HG03460 (cell line): ENCODE measurements around the gene HID1.
"Not testable (repeated sequence)": the region's sequence is repeated elsewhere in the genome, so short reads cannot be mapped to it uniquely, and the experiment has no call there.

Experiments used
- ATAC-seq: cut with Tn5 transposase; IDR thresholded peaks from one replicate; pipeline ENCODE4 v1.9.1; 2021; ENCODE audit not compliant: unreplicated experiment

The HID1 gene

GRCh38 chr17:74999523-74999922, 27.0 kb upstream of the HID1 start:
- ATAC-seq: no peak

- ATAC-seq: no peak
Measured at GRCh38 chr17:74998783-74999182, 26.2 kb upstream of the HID1 start.

DNA sequence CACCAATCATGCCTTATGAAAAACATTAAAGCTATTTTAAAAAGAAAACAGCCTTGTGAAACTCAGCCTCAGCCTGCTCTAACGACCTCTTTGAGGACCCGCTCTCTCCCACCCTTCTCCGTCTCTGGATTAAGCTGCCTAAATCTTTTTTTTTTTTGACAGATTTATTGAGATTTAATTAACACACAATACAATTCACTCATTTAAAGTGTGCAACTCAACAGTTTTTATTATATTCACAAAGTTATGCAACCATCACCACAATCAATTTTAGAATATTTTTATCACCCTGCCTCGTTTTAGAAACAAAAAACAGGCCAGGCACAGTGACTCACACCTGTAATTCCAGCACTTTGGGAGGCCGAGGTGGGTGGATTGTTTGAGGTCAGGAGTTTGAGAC, 23.3 kb upstream of the HID1 start:
- no peak for ATAC-seq

- no peak for ATAC-seq
Measured at GRCh38 chr17:74994440-74994839, 21.9 kb upstream of the HID1 start.

GRCh38 chr17:74992223-74992622, 19.7 kb upstream of the HID1 start:
- ATAC-seq: no peak

DNA sequence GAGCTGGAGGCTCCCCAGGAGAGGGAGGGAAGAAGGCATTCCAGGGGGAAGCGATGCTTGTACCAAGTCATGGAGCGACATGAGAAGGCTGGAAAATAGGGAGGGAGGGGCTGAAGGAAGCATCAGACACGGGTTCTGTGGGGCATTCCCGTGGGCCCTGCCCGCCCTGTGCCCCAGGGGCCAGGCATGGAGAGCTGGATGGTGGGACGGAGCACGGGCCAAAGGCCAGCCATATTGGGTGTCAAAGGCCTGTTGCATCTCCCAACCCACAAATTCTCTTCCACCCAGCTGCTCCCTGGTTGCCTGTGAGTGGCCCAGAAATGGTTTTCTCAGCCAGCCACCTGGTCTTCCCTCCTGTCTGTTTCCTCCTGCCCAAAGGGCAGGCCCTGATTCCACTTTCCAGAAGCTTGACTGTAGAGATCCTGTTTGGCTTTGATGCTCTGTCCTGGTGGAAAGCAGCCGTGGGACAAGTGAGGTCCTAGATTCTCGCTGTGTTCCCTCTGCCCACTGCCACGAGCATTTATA, 18.1 kb upstream of the HID1 start:
- no peak for ATAC-seq

- peak; percentile 28 for ATAC-seq
Measured at GRCh38 chr17:74987909-74988711, 15.6 kb upstream of the HID1 start.

DNA sequence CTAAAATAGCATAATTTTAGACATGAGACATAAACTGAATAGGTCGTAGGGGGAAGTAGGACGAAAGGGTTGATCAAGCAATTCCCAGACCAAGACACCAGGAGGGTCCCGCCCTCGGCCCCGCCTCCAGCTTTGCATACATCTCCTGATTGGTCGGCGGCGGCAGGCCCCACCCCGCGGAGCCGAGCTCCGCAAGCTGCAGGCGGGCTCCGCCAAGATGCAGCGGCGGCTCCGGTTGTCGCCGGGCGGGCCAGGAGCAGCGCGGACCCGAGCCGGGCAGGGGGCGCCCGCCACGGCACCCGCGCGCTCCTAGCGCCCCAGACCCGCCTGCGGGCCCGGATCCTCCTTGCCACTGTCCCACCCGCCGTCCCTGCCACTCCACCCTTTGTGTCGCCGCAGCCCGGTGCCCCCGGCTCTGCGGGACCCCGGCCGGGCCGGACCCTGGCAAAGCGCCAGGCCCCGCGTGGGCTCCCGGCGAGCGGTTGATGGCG, 14.9 kb upstream of the HID1 start, which contains the start of gene CDR2L:
CDR2L (plus strand) TSS at position 215 of the 491 bp plus-strand sequence. CDS start 412 bp downstream, outside the sequence.
- peak; percentile 89 for ATAC-seq

- no peak for ATAC-seq
Measured at GRCh38 chr17:74986206-74986576, 13.6 kb upstream of the HID1 start.

- not testable (repeated sequence) for ATAC-seq
Measured at GRCh38 chr17:74982663-74983313, 10.2 kb upstream of the HID1 start.

DNA sequence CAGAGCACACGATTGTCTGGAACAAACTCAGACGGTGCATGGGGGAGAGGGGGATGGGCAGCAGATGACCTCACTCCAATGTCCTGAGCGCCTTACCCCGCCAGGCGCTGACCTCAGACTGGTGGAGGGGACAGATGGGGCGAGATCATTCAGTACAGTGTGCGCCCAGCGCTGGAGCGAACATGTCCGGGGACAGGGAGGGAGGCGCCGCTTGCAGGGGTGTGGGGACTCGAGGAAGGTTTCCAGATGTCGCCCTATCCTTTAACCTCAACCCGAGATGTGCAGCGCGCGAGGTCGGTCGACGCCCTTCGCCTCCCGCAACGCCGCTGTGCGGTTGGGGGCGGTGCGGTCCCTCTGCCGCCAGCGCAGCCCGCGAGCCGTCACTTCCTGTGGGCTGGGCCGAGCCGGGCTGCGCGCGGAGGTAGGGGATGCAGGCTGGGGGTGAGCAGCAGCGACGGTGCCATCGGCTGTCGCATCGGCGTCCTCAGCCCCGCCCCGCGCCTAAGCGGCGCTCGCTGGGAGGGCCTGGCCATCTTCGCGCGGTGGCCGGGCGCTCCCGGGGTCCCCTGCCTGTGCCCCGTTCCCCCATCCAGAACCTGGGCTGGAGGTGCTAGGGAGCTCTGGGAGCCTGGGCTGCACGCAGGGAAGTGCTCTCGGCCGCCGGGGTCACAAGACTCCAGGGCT, 9.6 kb upstream of the HID1 start:
- no peak for ATAC-seq

DNA sequence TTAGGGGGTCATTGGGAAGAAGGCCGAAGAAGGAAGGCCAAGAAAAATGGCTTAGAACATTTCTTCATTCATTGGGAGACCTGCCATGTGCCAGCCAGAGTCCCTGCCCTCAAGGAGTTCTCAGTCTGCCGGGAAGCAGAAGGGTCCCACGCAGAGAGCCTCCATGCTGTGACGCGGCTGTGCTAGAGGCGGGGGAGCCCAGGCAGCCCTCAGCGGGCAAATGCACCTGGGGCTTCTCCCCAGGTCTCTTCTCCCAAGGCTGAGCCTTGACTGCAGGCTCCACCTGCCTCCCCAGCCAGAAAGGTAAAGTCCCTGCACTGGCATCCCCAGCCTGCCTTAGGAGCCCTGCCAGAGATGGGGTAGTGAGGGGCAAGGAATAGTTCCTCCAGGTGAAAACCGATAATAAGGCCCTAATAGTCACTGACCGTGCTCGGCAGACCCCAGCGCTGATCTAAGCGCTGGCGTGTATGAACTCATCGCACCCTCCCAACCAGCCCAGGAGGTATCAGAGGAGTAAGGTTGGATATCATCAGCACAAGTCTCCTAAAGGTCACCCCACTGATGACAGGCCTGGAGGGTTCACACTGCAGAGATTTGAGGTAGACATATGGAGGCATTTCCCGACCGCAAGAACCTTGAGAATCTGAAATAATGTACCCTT, 8.9 kb upstream of the HID1 start:
- no peak for ATAC-seq

- ATAC-seq: no peak
Measured at GRCh38 chr17:74979408-74980146, 7.0 kb upstream of the HID1 start.

- ATAC-seq: no peak
Measured at GRCh38 chr17:74978240-74978639, 5.7 kb upstream of the HID1 start.

GRCh38 chr17:74977802-74978201, 5.2 kb upstream of the HID1 start:
- no peak for ATAC-seq

GRCh38 chr17:74975943-74976342, 3.4 kb upstream of the HID1 start:
- ATAC-seq: no peak

GRCh38 chr17:74972973-74973328, 392 bp upstream of the HID1 start:
- no peak for ATAC-seq

- ATAC-seq: no peak
Measured at GRCh38 chr17:74971842-74972106, 785 bp downstream of the HID1 start.

- no peak for ATAC-seq
Measured at GRCh38 chr17:74971069-74971841, 1.3 kb downstream of the HID1 start.

GRCh38 chr17:74970395-74970794, 2.2 kb downstream of the HID1 start:
- no peak for ATAC-seq
